ENCODE measurements around the gene CTBP2. TPM values are rescaled to one million over a fixed set of nuclear protein-coding genes. Genes with fewer than 3 reads are reported as not detected.

Gene CTBP2
- total RNA-seq, 4 donors from 2014 or later = 74.8 to 103 (median 79.2) TPM

GRCh38 chr10:124993736-124994451, 166.5 kb downstream of the CTBP2 start:
- Histone ChIP-seq H3K27ac (no peak overlapping the region), H3K36me3 (peaks cover 0 to 98% of the 10 kb centered on the region in 2 donors), H3K9me3 (no peaks in the 10 kb centered on the region), H3K4me1 (peaks cover 0 to 27% (median 8%) of the 10 kb centered on the region in 3 donors), H3K27me3 (no peaks in the 10 kb centered on the region), H3K4me3 (no peak overlapping the region)
- TF ChIP-seq EP300 (IDR thresholded peaks at IDR 0.05) (no peak), POLR2A (IDR thresholded peaks at IDR 0.05) (no peak), CTCF (IDR thresholded peaks at IDR 0.05) (no peak), POLR2AphosphoS5 (IDR thresholded peaks at IDR 0.05) (no peak)
- 91 to 94% methylated on average over 11 to 14 of the region's 21 CpGs for WGBS, 2 donors (ENCODE audit: low coverage in 1 of 2)
- no peak for ATAC-seq

- Histone ChIP-seq H3K27ac (peak overlapping the region in 2 of 4 donors; percentile 22 to 57), H3K9me3 (no peaks in the 10 kb centered on the region), H3K36me3 (peaks cover 0 to 98% of the 10 kb centered on the region in 2 donors), H3K4me1 (peaks cover 0 to 22% (median 3%) of the 10 kb centered on the region in 3 donors), H3K27me3 (no peaks in the 10 kb centered on the region), H3K4me3 (no peak overlapping the region)
- TF ChIP-seq POLR2AphosphoS5 (IDR thresholded peaks at IDR 0.05) (no peak), EP300 (IDR thresholded peaks at IDR 0.05) (no peak), CTCF (IDR thresholded peaks at IDR 0.05) (no peak), POLR2A (IDR thresholded peaks at IDR 0.05) (no peak)
- WGBS, 2 donors (ENCODE audit: low coverage in 1 of 2) = 93% methylated on average over 4 of the region's 4 CpGs; no CpG with 5 or more reads in 1 of the 2 donors
- no peak for ATAC-seq
These were observed 167.0 kb downstream of the CTBP2 start for GRCh38 chr10:124993345-124993708.

- Histone ChIP-seq H3K27me3 (no peaks in the 10 kb centered on the region), H3K4me3 (no peak overlapping the region), H3K4me1 (peaks cover 0 to 19% (median 3%) of the 10 kb centered on the region in 3 donors), H3K27ac (peak overlapping the region in 2 of 4 donors; percentile 22 to 57), H3K9me3 (no peaks in the 10 kb centered on the region), H3K36me3 (peaks cover 0 to 98% of the 10 kb centered on the region in 2 donors)
- 44 to 48% methylated on average over 13 to 14 of the region's 20 CpGs for WGBS, 2 donors (ENCODE audit: low coverage in 1 of 2)
- TF ChIP-seq POLR2A (IDR thresholded peaks at IDR 0.05) = no peak
- TF ChIP-seq POLR2AphosphoS5 (IDR thresholded peaks at IDR 0.05) = peak; percentile 75
- TF ChIP-seq CTCF (IDR thresholded peaks at IDR 0.05) = peak in 3 of 4 experiments; percentile 76 to 92 (median 85)
- peak; percentile 79 for ATAC-seq
These were observed 167.7 kb downstream of the CTBP2 start for GRCh38 chr10:124992462-124993344.

GRCh38 chr10:124991835-124992234, 168.5 kb downstream of the CTBP2 start:
- peaks cover 0 to 98% of the 10 kb centered on the region in 2 donors for H3K36me3 ChIP-seq
- H3K9me3 ChIP-seq = no peaks in the 10 kb centered on the region
- no peak for ATAC-seq
- H3K4me1 ChIP-seq = peaks cover 0 to 19% (median 3%) of the 10 kb centered on the region in 3 donors
- H3K27ac ChIP-seq = peak overlapping the region in 2 of 4 donors; percentile 22 to 57
- H3K27me3 ChIP-seq = no peaks in the 10 kb centered on the region
- no peak overlapping the region for H3K4me3 ChIP-seq
- TF ChIP-seq POLR2A (IDR thresholded peaks at IDR 0.05) (no peak), CTCF (IDR thresholded peaks at IDR 0.05) (no peak), EP300 (IDR thresholded peaks at IDR 0.05) (no peak), POLR2AphosphoS5 (IDR thresholded peaks at IDR 0.05) (no peak)
- 69 to 89% methylated on average over 3 to 4 of the region's 4 CpGs for WGBS, 2 donors (ENCODE audit: low coverage in 1 of 2)

Data from gastroesophageal sphincter (tissue), 4 donors.